Keratinocyte (primary cell): Measurements from ENCODE around the gene KCNC1. TPM values are rescaled to one million over a fixed set of nuclear protein-coding genes. Genes with fewer than 3 reads are reported as not detected.

Experiments used
- DNase-seq: peaks from one replicate; pipeline ENCODE4 v3.0.0-alpha.2; 2011; ENCODE audit warnings: low read depth, missing footprints, low spot score
- FAIRE-seq: peaks from 2 replicates; lab custom pipeline; 2011; peaks lifted over from hg19 to GRCh38; lab: Jason Lieb, UNC
- H2AFZ ChIP-seq: 2 replicates; pipeline ENCODE4 v1.6.0; 2012; ENCODE audit warnings: low read length, control low read depth, inconsistent platforms; ENCODE audit not compliant: control insufficient read depth
- H3K27ac ChIP-seq: 2 replicates; pipeline ENCODE4 v1.5.1; 2011; ENCODE audit warnings: low read length; ENCODE audit not compliant: control insufficient read depth, insufficient read depth
- H3K27me3 ChIP-seq: 3 replicates; pipeline ENCODE4 v1.6.0; 2011; ENCODE audit warnings: low read length; ENCODE audit not compliant: control insufficient read depth, insufficient read depth; ENCODE audit errors: extremely low read depth
- H3K36me3 ChIP-seq, 2 experiments: 2 replicates in 1 of 2; 3 replicates in 1 of 2; pipeline ENCODE4 v1.5.1; 2011; ENCODE audit warnings: low read length in 2 of 2, mild to moderate bottlenecking in 1 of 2; ENCODE audit not compliant: control insufficient read depth in 2 of 2, insufficient read depth in 2 of 2; ENCODE audit errors: extremely low read depth in 1 of 2
- H3K4me1 ChIP-seq: 3 replicates; pipeline ENCODE4 v1.5.1; 2011; ENCODE audit warnings: low read length; ENCODE audit not compliant: control insufficient read depth, insufficient read depth; ENCODE audit errors: extremely low read depth
- H3K4me2 ChIP-seq: 3 replicates; pipeline ENCODE4 v1.6.0; 2011; ENCODE audit warnings: low read depth, low read length; ENCODE audit not compliant: control insufficient read depth, insufficient read depth; ENCODE audit errors: extremely low read depth
- H3K4me3 ChIP-seq, 3 experiments: fragments of 200-600 bp in 1 of 3; sonication (generic) in 1 of 3; 2 replicates in 2 of 3; 3 replicates in 1 of 3; pipeline ENCODE4 v1.5.1; 2011 to 2016; ENCODE audit warnings: low read length in 3 of 3, mild to moderate bottlenecking in 3 of 3, control low read depth in 2 of 3, inconsistent platforms in 1 of 3, low read depth in 1 of 3, mixed read lengths in 1 of 3, mixed run types in 1 of 3, moderate library complexity in 1 of 3; ENCODE audit not compliant: control insufficient read depth in 2 of 3, insufficient read depth in 2 of 3; ENCODE audit errors: extremely low read depth in 1 of 3
- H3K79me2 ChIP-seq: 2 replicates; pipeline ENCODE4 v1.6.0; 2012; ENCODE audit warnings: low read length; ENCODE audit not compliant: control insufficient read depth, insufficient read depth
- H3K9ac ChIP-seq: 3 replicates; pipeline ENCODE4 v1.6.0; 2011; ENCODE audit warnings: low read length; ENCODE audit not compliant: control insufficient read depth, insufficient read depth; ENCODE audit errors: extremely low read depth
- H3K9me1 ChIP-seq: 3 replicates; pipeline ENCODE4 v1.6.0; 2011; ENCODE audit warnings: low read length; ENCODE audit not compliant: control insufficient read depth, insufficient read depth; ENCODE audit errors: extremely low read depth
- H3K9me3 ChIP-seq: 2 replicates; pipeline ENCODE4 v1.5.1; 2012; ENCODE audit warnings: low read depth, low read length; ENCODE audit not compliant: control insufficient read depth
- H4K20me1 ChIP-seq: 3 replicates; pipeline ENCODE4 v1.6.0; 2011; ENCODE audit warnings: low read length; ENCODE audit not compliant: control insufficient read depth, insufficient read depth; ENCODE audit errors: extremely low read depth
- EZH2 ChIP-seq: IDR thresholded peaks from one replicate; pipeline ENCODE4 v1.6.1; 2012; ENCODE audit warnings: inconsistent platforms, mild to moderate bottlenecking, low read length, moderate library complexity
- dilution Hi-C: fragments of 300-500 bp; cut with MboI; formaldehyde crosslinking; loops from one replicate; pipeline ENCODE4 v1.7.0; 2020; ENCODE audit warnings: low sequenced_read_pairs; ENCODE audit not compliant: extremely low pct_ligation_motif_present
- polyA plus RNA-seq, 5 experiments: library from polyadenylated mRNA; depleted of rRNA in 3 of 5; stranded (reverse) in 3 of 5; stranded (forward) in 1 of 5; unstranded in 1 of 5; fragments of >200 nt; gene quantifications; 1 replicate in 1 of 5; 2 replicates in 3 of 5; 3 replicates in 1 of 5; pipeline versions ENCODE4 v1.2.1 to v1.2.3, GENCODE V29; 2011 to 2012; ENCODE audit warnings: missing spikeins in 2 of 5, low read depth in 1 of 5, low replicate concordance in 1 of 5
- TF ChIP-seq, protein P1 (sequence below), 3 experiments: IDR thresholded peaks in 1 of 3; conservative IDR thresholded peaks in 1 of 3; optimal IDR thresholded peaks in 1 of 3; 2 replicates in 2 of 3; 3 replicates in 1 of 3; pipeline versions ENCODE3 to v1.5.1; 2011; ENCODE audit warnings: low read length in 3 of 3, mild to moderate bottlenecking in 3 of 3, moderate library complexity in 2 of 3, control low read depth in 1 of 3, inconsistent platforms in 1 of 3; ENCODE audit not compliant: insufficient read depth in 2 of 3; ENCODE audit errors: extremely low read depth in 1 of 3

KCNC1 gene
- polyA plus RNA-seq, 1 donor (not counting 4 experiments of a cell fraction or from before 2014, with no cell fraction given) = not detected

DNA sequence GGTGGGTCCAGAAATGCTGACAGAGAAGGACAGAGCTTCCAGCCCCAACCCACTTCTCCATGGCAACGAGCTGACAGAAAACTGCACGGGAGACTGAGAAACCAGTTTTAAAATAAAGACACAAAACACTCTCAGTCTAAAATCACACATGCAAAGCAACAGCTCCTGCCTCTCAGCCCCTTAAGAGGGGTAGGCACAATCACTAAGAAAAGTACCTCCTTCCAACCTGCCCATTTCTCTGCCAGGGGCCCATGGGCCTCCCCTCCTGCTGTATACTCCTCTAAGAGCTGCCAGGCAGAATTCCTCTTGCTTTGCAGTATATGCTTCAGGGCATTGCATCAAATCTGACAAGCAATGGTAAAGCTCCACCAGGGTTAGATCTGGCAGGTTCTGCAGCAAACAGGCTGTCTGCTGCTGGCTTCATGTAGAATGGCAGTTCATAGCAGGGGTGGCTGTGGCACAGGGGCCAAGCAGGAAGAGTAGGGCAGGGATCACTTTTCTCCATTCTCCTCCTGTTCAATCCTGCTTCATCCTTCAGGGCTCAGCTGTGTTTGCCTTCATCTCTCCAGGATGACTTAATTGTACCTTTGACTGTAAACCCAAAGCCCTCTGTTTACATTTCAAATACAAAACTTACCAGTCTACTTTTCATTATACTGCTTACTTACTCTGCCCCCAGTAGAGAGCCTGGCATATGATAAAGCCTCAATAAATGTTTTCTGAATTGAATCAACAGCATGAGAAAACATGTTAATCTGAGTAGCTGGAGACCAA is 77.7 kb downstream of the KCNC1 start:
- H3K9me1 ChIP-seq = peaks cover 3% of the 10 kb centered on the region
- H3K27ac ChIP-seq = no peak overlapping the region
- H3K79me2 ChIP-seq = no peaks in the 10 kb centered on the region
- H2AFZ ChIP-seq = no peak overlapping the region
- TF ChIP-seq, protein P1, sequence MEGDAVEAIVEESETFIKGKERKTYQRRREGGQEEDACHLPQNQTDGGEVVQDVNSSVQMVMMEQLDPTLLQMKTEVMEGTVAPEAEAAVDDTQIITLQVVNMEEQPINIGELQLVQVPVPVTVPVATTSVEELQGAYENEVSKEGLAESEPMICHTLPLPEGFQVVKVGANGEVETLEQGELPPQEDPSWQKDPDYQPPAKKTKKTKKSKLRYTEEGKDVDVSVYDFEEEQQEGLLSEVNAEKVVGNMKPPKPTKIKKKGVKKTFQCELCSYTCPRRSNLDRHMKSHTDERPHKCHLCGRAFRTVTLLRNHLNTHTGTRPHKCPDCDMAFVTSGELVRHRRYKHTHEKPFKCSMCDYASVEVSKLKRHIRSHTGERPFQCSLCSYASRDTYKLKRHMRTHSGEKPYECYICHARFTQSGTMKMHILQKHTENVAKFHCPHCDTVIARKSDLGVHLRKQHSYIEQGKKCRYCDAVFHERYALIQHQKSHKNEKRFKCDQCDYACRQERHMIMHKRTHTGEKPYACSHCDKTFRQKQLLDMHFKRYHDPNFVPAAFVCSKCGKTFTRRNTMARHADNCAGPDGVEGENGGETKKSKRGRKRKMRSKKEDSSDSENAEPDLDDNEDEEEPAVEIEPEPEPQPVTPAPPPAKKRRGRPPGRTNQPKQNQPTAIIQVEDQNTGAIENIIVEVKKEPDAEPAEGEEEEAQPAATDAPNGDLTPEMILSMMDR (optimal IDR thresholded peaks at IDR 0.05 in 1 of 3, IDR thresholded peaks at IDR 0.05 in 1 of 3, conservative IDR thresholded peaks at IDR 0.05 in 1 of 3; ENCODE audit: extremely low read depth in 1 of 3, insufficient read depth in 2 of 3, low read length in 3 of 3) = no peak
- TF ChIP-seq EZH2 = no peak
- no peak overlapping the region for H3K4me3 ChIP-seq
- dilution Hi-C loops = no loop called here
- no peak overlapping the region for H3K4me2 ChIP-seq
- H3K27me3 ChIP-seq = no peaks in the 10 kb centered on the region
- H3K36me3 ChIP-seq = no peaks in the 10 kb centered on the region
- H3K9ac ChIP-seq = no peak overlapping the region
- peaks cover 35% of the 10 kb centered on the region for H3K4me1 ChIP-seq
- no peak for FAIRE-seq
- no peaks in the 10 kb centered on the region for H3K9me3 ChIP-seq
- no peaks in the 10 kb centered on the region for H4K20me1 ChIP-seq
- no peak for DNase-seq

DNA sequence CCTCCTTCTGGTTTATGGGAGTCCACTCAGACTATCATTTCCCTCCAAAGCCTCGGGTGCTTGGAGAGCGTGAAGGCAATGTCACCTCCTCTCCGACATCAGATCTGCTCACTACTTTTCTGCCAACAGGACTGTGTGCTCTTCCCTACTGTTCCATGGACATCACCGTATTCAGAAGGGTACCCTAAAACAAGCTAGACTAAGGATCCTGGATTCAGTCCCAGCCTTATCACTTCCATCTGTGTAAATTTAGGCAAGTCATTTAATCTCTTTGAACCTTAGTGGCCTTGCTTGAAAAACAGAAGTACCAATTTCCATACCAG is 78.2 kb downstream of the KCNC1 start:
- dilution Hi-C loops = no loop called here
- Histone ChIP-seq H3K4me3 (no peak overlapping the region), H3K9me3 (no peaks in the 10 kb centered on the region), H2AFZ (no peak overlapping the region), H3K4me1 (peaks cover 35% of the 10 kb centered on the region), H3K9ac (no peak overlapping the region), H3K4me2 (no peak overlapping the region), H4K20me1 (no peaks in the 10 kb centered on the region), H3K79me2 (no peaks in the 10 kb centered on the region), H3K9me1 (peaks cover 3% of the 10 kb centered on the region), H3K36me3 (no peaks in the 10 kb centered on the region), H3K27me3 (no peaks in the 10 kb centered on the region), H3K27ac (no peak overlapping the region)
- DNase-seq = no peak
- no peak for FAIRE-seq
- TF ChIP-seq, protein P1 (optimal IDR thresholded peaks at IDR 0.05 in 1 of 3, IDR thresholded peaks at IDR 0.05 in 1 of 3, conservative IDR thresholded peaks at IDR 0.05 in 1 of 3; ENCODE audit: extremely low read depth in 1 of 3, insufficient read depth in 2 of 3, low read length in 3 of 3) = no peak
- TF ChIP-seq EZH2 = no peak
